ENCODE measurements around the gene BCAN.
"Not testable (repeated sequence)": the region's sequence is repeated elsewhere in the genome, so short reads cannot be mapped to it uniquely, and the experiment has no call there.

Gene BCAN

GRCh38 chr1:156641761-156642264 is at the start of gene BCAN:
Gene BCAN (plus strand): TSS chr1:156642117. CDS start chr1:156646055, 3,938 bp downstream.
- DNase-seq (ENCODE audit: low read depth in 2 of 2), result no peak

GRCh38 chr1:156592158-156592909 is 49.6 kb upstream of the BCAN start:
- no peak for DNase-seq (ENCODE audit: low read depth in 2 of 2)

- DNase-seq (ENCODE audit: low read depth in 2 of 2), result no peak
These were observed 48.8 kb upstream of the BCAN start for GRCh38 chr1:156592910-156593660.

- DNase-seq (ENCODE audit: low read depth in 2 of 2), result no peak
These were observed 48.3 kb upstream of the BCAN start for GRCh38 chr1:156593661-156593989.

- no peak for DNase-seq (ENCODE audit: low read depth in 2 of 2)
These were observed 47.7 kb upstream of the BCAN start for GRCh38 chr1:156594190-156594589.

GRCh38 chr1:156595016-156595415 is 46.9 kb upstream of the BCAN start:
- no peak for DNase-seq (ENCODE audit: low read depth in 2 of 2)

- no peak for DNase-seq (ENCODE audit: low read depth in 2 of 2)
These were observed 45.5 kb upstream of the BCAN start for GRCh38 chr1:156596426-156596825.

- no peak for DNase-seq (ENCODE audit: low read depth in 2 of 2)
These were observed 43.8 kb upstream of the BCAN start for GRCh38 chr1:156598125-156598524.

- no peak for DNase-seq (ENCODE audit: low read depth in 2 of 2)
These were observed 43.0 kb upstream of the BCAN start for GRCh38 chr1:156598731-156599432.

- no peak for DNase-seq (ENCODE audit: low read depth in 2 of 2)
These were observed 42.1 kb upstream of the BCAN start for GRCh38 chr1:156599811-156600210.

- DNase-seq (ENCODE audit: low read depth in 2 of 2), result no peak
These were observed 41.2 kb upstream of the BCAN start for GRCh38 chr1:156600733-156601121.

- DNase-seq (ENCODE audit: low read depth in 2 of 2), result peak; percentile 66 to 68
These were observed 40.6 kb upstream of the BCAN start, which contains the start of gene GPATCH4 for GRCh38 chr1:156601122-156601830. Gene GPATCH4 (minus strand): TSS chr1:156601479.

- DNase-seq (ENCODE audit: low read depth in 2 of 2), result no peak
These were observed 40.0 kb upstream of the BCAN start for GRCh38 chr1:156601892-156602291.

- no peak for DNase-seq (ENCODE audit: low read depth in 2 of 2)
These were observed 39.3 kb upstream of the BCAN start for GRCh38 chr1:156602557-156602993.

- not testable (repeated sequence) for DNase-seq (ENCODE audit: low read depth in 2 of 2)
These were observed 34.6 kb upstream of the BCAN start for GRCh38 chr1:156607344-156607743.

- DNase-seq (ENCODE audit: low read depth in 2 of 2), result peak; percentile 31 to 48
These were observed 33.8 kb upstream of the BCAN start for GRCh38 chr1:156608036-156608674.

- peak; percentile 30 to 43 for DNase-seq (ENCODE audit: low read depth in 2 of 2)
These were observed 32.9 kb upstream of the BCAN start for GRCh38 chr1:156608981-156609380.

GRCh38 chr1:156610072-156610471 is 31.8 kb upstream of the BCAN start:
- DNase-seq (ENCODE audit: low read depth in 2 of 2), result not testable (repeated sequence)

- no peak for DNase-seq (ENCODE audit: low read depth in 2 of 2)
These were observed 29.3 kb upstream of the BCAN start for GRCh38 chr1:156612666-156613065.

GRCh38 chr1:156615946-156616345 is 26.0 kb upstream of the BCAN start:
- DNase-seq (ENCODE audit: low read depth in 2 of 2), result no peak

GRCh38 chr1:156616463-156616862 is 25.5 kb upstream of the BCAN start:
- no peak for DNase-seq (ENCODE audit: low read depth in 2 of 2)
